B cell (primary cell): ENCODE data around the gene DSTYK. TPM values are rescaled to one million over a fixed set of nuclear protein-coding genes. Genes with fewer than 3 reads are reported as not detected.

ENCODE experiments used
- ATAC-seq: fragments of 200-7000 bp; cut with Tn5 transposase; one replicate; pipeline ENCODE4 v1.10.0; 2021; ENCODE audit warnings: low read depth, mild to moderate bottlenecking, moderate number of reproducible peaks, moderate library complexity
- CTCF ChIA-PET: fragments of 350-600 bp; sonication (Branson Sonifier 250); formaldehyde crosslinking; loops from one replicate; lab custom pipeline; 2021; ENCODE audit warnings: antibody characterized with exemption, inconsistent platforms; lab: Charles Lee
- POLR2A ChIA-PET: fragments of 350-600 bp; sonication (Branson Sonifier 250); formaldehyde crosslinking; loops from one replicate; lab custom pipeline; 2021; ENCODE audit warnings: antibody characterized with exemption; lab: Charles Lee
- DNase-seq: peaks from one replicate; pipeline ENCODE4 v3.0.0; 2013
- H2AFZ ChIP-seq: 2 replicates; pipeline ENCODE4 v1.6.1; 2012; ENCODE audit warnings: mild to moderate bottlenecking, low read depth, low read length; ENCODE audit not compliant: insufficient read depth, poor library complexity, severe bottlenecking
- H3K27ac ChIP-seq, 2 donors: 1 replicate in 1 of 2; 2 replicates in 1 of 2; pipeline ENCODE4 v1.5.1; 2012 to 2013; ENCODE audit warnings: low read length in 2 of 2, mild to moderate bottlenecking in 2 of 2, moderate library complexity in 1 of 2
- H3K27me3 ChIP-seq, 4 experiments: fragments of 200-600 bp in 1 of 4; sonication (generic) in 1 of 4; replicated peaks in 1 of 4; 1 replicate in 2 of 4; 2 replicates in 2 of 4; pipeline versions ENCODE4 v1.6.1 to v1.7.0; 2013 to 2016; ENCODE audit warnings: low read length in 3 of 4, mild to moderate bottlenecking in 2 of 4, mixed read lengths in 1 of 4, moderate library complexity in 1 of 4; ENCODE audit not compliant: insufficient read depth in 4 of 4, control insufficient read depth in 3 of 4; ENCODE audit errors: control extremely low read depth in 1 of 4
- H3K36me3 ChIP-seq, 2 experiments: replicated peaks in 1 of 2; 1 replicate in 1 of 2; 2 replicates in 1 of 2; pipeline versions ENCODE4 v1.6.1 to v1.7.1; 2013; ENCODE audit warnings: low read length in 1 of 2; ENCODE audit not compliant: insufficient read depth in 2 of 2, control insufficient read depth in 1 of 2; ENCODE audit errors: control extremely low read depth in 1 of 2, extremely low read depth in 1 of 2
- H3K4me1 ChIP-seq, 2 donors: fragments of 200-600 bp in 1 of 2; sonication (generic) in 1 of 2; 1 replicate in 1 of 2; 2 replicates in 1 of 2; pipeline versions ENCODE4 v1.5.1 to v1.6.1; 2013 to 2017; ENCODE audit warnings: low read length in 2 of 2; ENCODE audit not compliant: control insufficient read depth in 2 of 2, insufficient read depth in 2 of 2
- H3K4me2 ChIP-seq: replicated peaks from 2 replicates; pipeline ENCODE3; 2012; ENCODE audit warnings: mild to moderate bottlenecking, low read depth, low read length; ENCODE audit not compliant: poor library complexity, severe bottlenecking
- H3K4me3 ChIP-seq, 5 experiments: fragments of 200-600 bp in 1 of 5; sonication (generic) in 1 of 5; 1 replicate in 3 of 5; 2 replicates in 2 of 5; pipeline versions ENCODE4 v1.5.1 to v1.7.0; 2011 to 2016; ENCODE audit warnings: low read length in 4 of 5, mild to moderate bottlenecking in 4 of 5, low read depth in 2 of 5, control low read depth in 1 of 5, moderate library complexity in 1 of 5; ENCODE audit not compliant: insufficient read depth in 1 of 5; ENCODE audit errors: control extremely low read depth in 1 of 5, extremely low read depth in 1 of 5
- H3K79me2 ChIP-seq: fragments of 200-600 bp; sonication (generic); one replicate; pipeline ENCODE4 v1.6.0; 2016; ENCODE audit warnings: low read length; ENCODE audit not compliant: control insufficient read depth, insufficient read depth
- H3K9ac ChIP-seq: fragments of 200-600 bp; sonication (generic); 2 replicates; pipeline ENCODE4 v1.6.1; 2017; ENCODE audit warnings: mild to moderate bottlenecking, low read length, moderate library complexity
- H3K9me3 ChIP-seq, 3 donors: one replicate each; pipeline versions ENCODE4 v1.6.1 to v1.7.1; 2013; ENCODE audit warnings: low read length in 2 of 3; ENCODE audit not compliant: control insufficient read depth in 2 of 3, insufficient read depth in 1 of 3; ENCODE audit errors: control extremely low read depth in 1 of 3
- H4K20me1 ChIP-seq: 2 replicates; pipeline ENCODE4 v1.6.0; 2012; ENCODE audit warnings: mild to moderate bottlenecking, low read length; ENCODE audit not compliant: insufficient read depth, control insufficient read depth, poor library complexity, severe bottlenecking
- H3K27ac Mint-ChIP-seq: one replicate; pipeline ENCODE4 v1.8.0; 2021; ENCODE audit warnings: mixed read lengths
- H3K27me3 Mint-ChIP-seq: one replicate; pipeline ENCODE4 v1.8.0; 2021; ENCODE audit warnings: mixed read lengths
- H3K4me1 Mint-ChIP-seq: one replicate; pipeline ENCODE4 v1.8.0; 2021; ENCODE audit warnings: mixed read lengths
- H3K4me3 Mint-ChIP-seq: one replicate; pipeline ENCODE4 v1.8.0; 2021; ENCODE audit warnings: mixed read lengths
- H3K9me3 Mint-ChIP-seq: one replicate; pipeline ENCODE4 v1.8.0; 2022; ENCODE audit warnings: mixed read lengths; ENCODE audit not compliant: insufficient read depth
- CTCF ChIP-seq: fragments of 200-600 bp; IDR thresholded peaks from one replicate; pipeline ENCODE4 v1.8.0; 2022; ENCODE audit warnings: antibody characterized with exemption, mild to moderate bottlenecking
- EZH2 ChIP-seq: IDR thresholded peaks from 2 replicates; pipeline ENCODE4 v1.6.1; 2012; ENCODE audit warnings: borderline replicate concordance, low read depth, mild to moderate bottlenecking, moderate library complexity, low read length; ENCODE audit not compliant: insufficient read depth, poor library complexity, severe bottlenecking
- WGBS: methylation state at CpG from one replicate; pipeline ENCODE4 v1.1.5; 2013; ENCODE audit warnings: missing lambda C conversion rate; ENCODE audit not compliant: insufficient coverage; 5-methylcytosine and 5-hydroxymethylcytosine counted together
- intact Hi-C: fragments of 100-400 bp; cut with micrococcal nuclease; formaldehyde crosslinking; loops from one replicate; pipeline ENCODE4 v1.10.0; 2022
- polyA plus RNA-seq: library from polyadenylated mRNA; depleted of rRNA; stranded (reverse); fragments of >200 nt; gene quantifications from 2 replicates; pipeline ENCODE4 v1.2.3, GENCODE V29; 2012
- total RNA-seq, 2 donors: library from RNA; stranded (reverse); fragments of 120-200 nt in 1 of 2; gene quantifications; 1 replicate in 1 of 2; 2 replicates in 1 of 2; pipeline versions ENCODE4 v1.2.3 to v1.2.4, GENCODE V29; 2013 to 2022

The DSTYK gene
- total and polyA plus RNA-seq, 2 donors (not counting 1 experiment from before 2014, with no cell fraction given), result 3.6 to 15.7 TPM

- Histone ChIP-seq H3K27me3 (peaks cover 0 to 5% (median 3%) of the 10 kb centered on the region in 4 experiments), H3K79me2 (no peaks in the 10 kb centered on the region), H3K9me3 (no peaks in the 10 kb centered on the region), H2AFZ (no peak overlapping the region), H3K27ac (no peak overlapping the region), H3K4me2 (no peak overlapping the region), H3K4me1 (peaks cover 17 to 28% of the 10 kb centered on the region in 2 donors), H3K36me3 (no peaks in the 10 kb centered on the region), H4K20me1 (no peaks in the 10 kb centered on the region), H3K4me3 (no peak overlapping the region), H3K9ac (no peak overlapping the region)
- ATAC-seq, result no peak
- H3K27me3 Mint-ChIP-seq, result peaks cover 17% of the 10 kb centered on the region
- ChIA-PET POLR2A (no interaction called here), CTCF (interaction anchor here (0.6 to 2.4 kb wide), 6 partner anchors 21 to 291 kb away, joined by 3 to 9 read pairs (median 5); no protein-coding TSS in a partner anchor)
- H3K9me3 Mint-ChIP-seq, result no peaks in the 10 kb centered on the region
- intact Hi-C loops, result no loop called here
- H3K4me3 Mint-ChIP-seq, result no peak overlapping the region
- no CpG with 5 or more reads among the region's 3 CpGs for WGBS
- TF ChIP-seq EZH2 (no peak), CTCF (no peak)
- peaks cover 32% of the 10 kb centered on the region for H3K4me1 Mint-ChIP-seq
- H3K27ac Mint-ChIP-seq, result no peak overlapping the region
- no peak for DNase-seq
These were observed 21.5 kb upstream of the DSTYK start for GRCh38 chr1:205232945-205233397.

GRCh38 chr1:205232127-205232820, 20.8 kb upstream of the DSTYK start:
- H2AFZ ChIP-seq, result no peak overlapping the region
- no peak overlapping the region for H3K27ac ChIP-seq
- H3K79me2 ChIP-seq, result no peaks in the 10 kb centered on the region
- no peaks in the 10 kb centered on the region for H3K9me3 ChIP-seq
- intact Hi-C loops, result no loop called here
- 88% methylated on average over 7 of the region's 7 CpGs for WGBS
- ATAC-seq (no peak), DNase-seq (no peak)
- Mint-ChIP-seq H3K4me1 (peaks cover 30% of the 10 kb centered on the region), H3K4me3 (no peak overlapping the region), H3K27ac (no peak overlapping the region), H3K9me3 (no peaks in the 10 kb centered on the region), H3K27me3 (peaks cover 14% of the 10 kb centered on the region)
- H3K4me1 ChIP-seq, result peaks cover 14 to 27% of the 10 kb centered on the region in 2 donors
- no peaks in the 10 kb centered on the region for H4K20me1 ChIP-seq
- H3K4me2 ChIP-seq, result no peak overlapping the region
- peaks cover 0 to 6% (median 3%) of the 10 kb centered on the region in 4 experiments for H3K27me3 ChIP-seq
- H3K4me3 ChIP-seq, result no peak overlapping the region
- H3K36me3 ChIP-seq, result no peaks in the 10 kb centered on the region
- no peak overlapping the region for H3K9ac ChIP-seq
- ChIA-PET POLR2A (no interaction called here), CTCF (interaction anchor here (0.6 to 2.4 kb wide), 3 partner anchors 24 to 140 kb away, joined by 4 to 9 read pairs (median 6); no protein-coding TSS in a partner anchor)
- TF ChIP-seq EZH2 (no peak), CTCF (no peak)
